Spinal cord (tissue), 10 donors: ENCODE measurements around the gene CALML3. TPM values are rescaled to one million over a fixed set of nuclear protein-coding genes. Genes with fewer than 3 reads are reported as not detected.
A peak's percentile ranks its signal among the peaks of the same experiment; 100 is the strongest.

Source experiments
- DNase-seq, 6 donors: peaks; one replicate each; pipeline versions ENCODE4 v3.0.0 to v3.0.0-alpha.2; 2013 to 2015; ENCODE audit warnings: low spot score in 6 of 6, low read depth in 4 of 6
- H3K27ac ChIP-seq: one replicate; pipeline ENCODE4 v1.5.1; 2013; ENCODE audit warnings: low read depth, low read length, control low read depth
- H3K27me3 ChIP-seq: one replicate; pipeline ENCODE4 v1.6.1; 2013; ENCODE audit warnings: low read length; ENCODE audit not compliant: control insufficient read depth, insufficient read depth
- H3K36me3 ChIP-seq: one replicate; pipeline ENCODE4 v1.6.1; 2013; ENCODE audit warnings: low read length; ENCODE audit not compliant: control insufficient read depth, insufficient read depth
- H3K4me1 ChIP-seq: one replicate; pipeline ENCODE4 v1.6.1; 2013; ENCODE audit warnings: low read length; ENCODE audit not compliant: control insufficient read depth, insufficient read depth
- H3K4me3 ChIP-seq: one replicate; pipeline ENCODE4 v1.5.1; 2013; ENCODE audit warnings: low read depth, low read length, control low read depth
- H3K9me3 ChIP-seq: one replicate; pipeline ENCODE4 v1.6.1; 2013; ENCODE audit warnings: low read length; ENCODE audit not compliant: control insufficient read depth, insufficient read depth
- WGBS: methylation state at CpG from one replicate; pipeline ENCODE4 v1.1.5; 2013; ENCODE audit warnings: missing lambda C conversion rate; ENCODE audit not compliant: insufficient coverage; 5-methylcytosine and 5-hydroxymethylcytosine counted together
- polyA plus RNA-seq, 2 donors: library from polyadenylated mRNA; unstranded; fragments of 120-200 nt; gene quantifications; one replicate each; pipeline ENCODE4 v1.2.1, GENCODE V29; 2013; ENCODE audit not compliant: insufficient read length in 2 of 2
- total RNA-seq, 2 donors: library from RNA; depleted of rRNA in 1 of 2; stranded (reverse); fragments of 120-200 nt in 1 of 2; fragments of >200 nt in 1 of 2; gene quantifications; one replicate each; pipeline versions ENCODE4 v1.2.3 to v1.2.4, GENCODE V29; 2013 to 2014
- donor health status: healthy.

Gene CALML3
- total and polyA plus RNA-seq, 4 donors, result 0.08 TPM; not detected in 3

DNA sequence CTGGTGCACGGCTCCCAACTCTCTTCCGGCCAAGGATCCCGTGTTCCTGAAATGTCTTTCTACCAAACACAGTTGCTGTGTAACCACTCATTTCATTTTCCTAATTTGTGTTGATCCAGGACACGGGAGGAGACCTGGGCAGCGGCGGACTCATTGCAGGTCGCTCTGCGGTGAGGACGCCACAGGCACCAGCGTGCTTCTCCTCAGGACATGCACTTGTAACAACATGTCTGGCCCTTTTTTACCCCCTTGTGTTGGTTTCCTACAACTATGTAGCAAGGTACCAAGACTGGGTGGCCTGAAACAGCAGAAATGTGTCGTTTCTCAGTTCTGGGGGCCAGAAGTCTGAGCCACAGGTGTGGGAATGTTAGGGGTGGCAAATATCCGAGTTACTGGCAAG lies 43.6 kb upstream of the CALML3 start:
- 85% methylated on average over 10 of the region's 12 CpGs for WGBS
- Histone ChIP-seq H3K4me1 (no peaks in the 10 kb centered on the region), H3K27me3 (peaks cover 2% of the 10 kb centered on the region), H3K36me3 (no peaks in the 10 kb centered on the region), H3K27ac (peak overlapping the region; percentile 44), H3K4me3 (no peak overlapping the region), H3K9me3 (no peaks in the 10 kb centered on the region)
- DNase-seq, result no peak

DNA sequence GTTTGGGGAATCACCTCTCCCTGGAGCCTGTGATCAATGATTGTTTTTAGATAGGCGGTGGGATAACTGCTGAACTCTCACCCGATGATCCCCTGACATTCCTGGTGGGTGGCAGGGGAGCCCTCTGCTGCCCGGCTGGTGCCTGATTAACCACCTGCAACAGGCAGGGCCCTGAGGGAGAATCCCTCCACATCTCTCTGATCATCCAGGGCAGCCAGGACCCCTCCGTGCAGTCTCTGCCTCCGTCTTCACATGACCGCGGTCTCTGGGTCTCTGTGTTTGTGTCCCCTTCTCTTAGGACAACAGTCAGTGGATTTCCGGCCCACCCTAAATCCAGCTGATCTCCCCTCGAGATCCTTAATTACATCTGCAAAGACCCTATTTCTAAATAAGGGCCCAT lies 42.7 kb upstream of the CALML3 start:
- H3K9me3 ChIP-seq, result no peaks in the 10 kb centered on the region
- peaks cover 3% of the 10 kb centered on the region for H3K27me3 ChIP-seq
- DNase-seq, result no peak
- H3K36me3 ChIP-seq, result no peaks in the 10 kb centered on the region
- H3K4me1 ChIP-seq, result no peaks in the 10 kb centered on the region
- no peak overlapping the region for H3K4me3 ChIP-seq
- H3K27ac ChIP-seq, result no peak overlapping the region
- WGBS, result 89% methylated on average over 8 of the region's 9 CpGs

DNA sequence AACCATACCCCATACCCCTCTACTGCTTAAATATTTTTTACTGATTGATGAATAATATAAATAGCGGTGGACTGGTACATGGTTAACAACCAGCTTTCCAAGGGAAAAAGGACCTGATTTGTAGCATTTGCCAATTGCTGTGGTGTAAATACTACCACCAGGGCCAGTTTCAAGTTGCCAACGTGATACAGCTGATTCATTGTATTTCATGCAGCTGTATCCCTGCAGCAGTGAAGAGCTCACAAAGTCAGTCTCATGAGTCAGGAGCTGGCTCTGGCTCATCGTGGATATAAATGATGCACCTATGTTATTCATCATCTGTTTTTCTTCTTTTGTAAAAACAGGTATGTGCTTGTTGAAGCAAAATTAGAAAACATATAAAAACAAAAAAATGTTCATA lies 40.6 kb upstream of the CALML3 start:
- Histone ChIP-seq H3K9me3 (no peaks in the 10 kb centered on the region), H3K4me3 (no peak overlapping the region), H3K4me1 (no peaks in the 10 kb centered on the region), H3K27me3 (peaks cover 3% of the 10 kb centered on the region), H3K27ac (no peak overlapping the region), H3K36me3 (no peaks in the 10 kb centered on the region)
- 60% methylated on average over 1 of the region's 3 CpGs for WGBS
- no peak for DNase-seq

DNA sequence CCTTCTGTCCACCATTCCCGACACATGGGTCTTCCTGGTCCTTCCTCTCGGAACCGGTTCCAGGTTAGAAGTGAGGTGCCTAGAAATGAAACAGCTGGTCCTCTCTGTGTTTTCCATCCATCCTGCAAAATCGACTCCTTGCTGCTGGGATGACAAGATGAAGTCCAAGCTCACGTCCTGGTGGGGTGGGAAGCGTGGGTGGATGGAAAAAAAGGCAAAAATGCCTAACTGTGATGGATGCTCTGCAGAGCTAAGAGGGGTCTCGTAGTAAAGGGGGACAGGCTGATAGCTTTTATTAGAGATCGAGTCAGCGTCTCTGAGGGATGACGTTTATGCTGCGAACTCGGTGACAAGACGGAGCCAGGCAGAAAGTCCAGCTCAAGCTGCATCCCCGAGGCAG lies 39.5 kb upstream of the CALML3 start:
- no peak overlapping the region for H3K4me3 ChIP-seq
- DNase-seq, result no peak
- H3K27ac ChIP-seq, result no peak overlapping the region
- no peaks in the 10 kb centered on the region for H3K4me1 ChIP-seq
- no peaks in the 10 kb centered on the region for H3K9me3 ChIP-seq
- H3K27me3 ChIP-seq, result peaks cover 3% of the 10 kb centered on the region
- no peaks in the 10 kb centered on the region for H3K36me3 ChIP-seq
- 91% methylated on average over 13 of the region's 14 CpGs for WGBS

DNA sequence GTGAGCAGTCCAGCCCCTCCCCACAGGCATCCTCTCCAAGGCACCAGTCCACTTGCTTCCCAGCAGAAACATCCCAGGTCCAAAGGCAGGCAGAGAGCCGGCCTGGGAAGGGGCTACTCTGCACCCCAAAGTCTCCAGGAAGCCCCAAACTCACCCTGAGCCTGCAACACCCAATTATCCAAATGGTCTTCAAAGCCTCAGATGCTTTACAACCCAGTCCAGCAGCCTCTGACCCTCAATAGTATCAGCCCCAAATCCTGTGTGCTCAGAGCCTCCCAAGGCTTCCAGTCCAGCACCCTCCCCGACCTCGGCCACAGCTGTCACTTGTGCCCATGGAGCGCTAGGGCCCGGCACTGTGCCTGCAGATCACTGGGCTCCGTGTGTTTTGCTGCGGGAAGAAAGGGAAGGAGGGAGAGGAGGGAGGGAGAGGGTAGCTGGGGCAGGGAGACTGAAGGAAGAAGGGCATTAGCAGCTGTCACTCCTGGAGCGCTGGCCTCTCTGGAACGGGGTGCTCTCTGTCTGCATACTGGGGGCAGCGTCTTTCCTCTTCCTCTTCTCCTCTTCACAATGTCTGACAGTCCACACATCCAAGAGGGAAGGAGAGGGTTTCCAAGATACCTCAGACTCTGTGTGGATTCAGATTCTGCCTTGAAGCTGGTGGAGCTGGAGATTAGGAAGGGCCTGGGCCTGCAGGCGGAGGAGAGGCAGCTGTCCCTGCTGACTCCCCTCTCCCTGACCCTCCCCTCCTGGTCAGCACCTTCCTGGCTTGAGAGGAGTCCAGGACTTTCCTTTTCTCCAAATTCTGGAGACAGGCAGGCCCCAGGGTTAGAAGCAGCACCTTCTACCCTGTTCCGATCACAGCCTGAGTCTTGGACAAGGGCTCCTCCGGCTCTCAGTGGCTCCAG lies 38.6 kb upstream of the CALML3 start:
- peaks cover 3% of the 10 kb centered on the region for H3K27me3 ChIP-seq
- H3K4me1 ChIP-seq, result no peaks in the 10 kb centered on the region
- H3K4me3 ChIP-seq, result no peak overlapping the region
- peak overlapping the region; percentile 21 for H3K27ac ChIP-seq
- WGBS, result 63% methylated on average over 8 of the region's 13 CpGs
- H3K9me3 ChIP-seq, result no peaks in the 10 kb centered on the region
- no peak for DNase-seq
- H3K36me3 ChIP-seq, result no peaks in the 10 kb centered on the region

DNA sequence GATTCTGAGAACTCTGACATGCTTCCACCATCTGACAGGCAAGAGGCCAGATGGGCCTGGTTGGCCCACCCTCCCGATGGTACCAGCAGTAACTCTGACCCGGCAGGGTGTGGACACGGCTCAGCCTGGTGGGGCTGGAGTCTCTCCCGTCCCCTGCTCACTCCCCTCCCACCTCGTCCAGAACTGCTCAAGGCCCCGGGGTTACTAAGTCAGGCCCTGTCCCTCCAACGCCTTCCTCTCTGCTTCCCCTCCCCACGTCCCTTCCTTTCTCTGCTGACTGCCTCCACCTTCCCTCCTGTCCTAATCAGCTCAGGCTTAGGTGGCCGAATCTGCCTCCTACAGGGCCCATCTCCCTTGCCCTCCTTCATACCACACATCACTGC lies 37.9 kb upstream of the CALML3 start:
- H3K4me1 ChIP-seq, result no peaks in the 10 kb centered on the region
- no peaks in the 10 kb centered on the region for H3K36me3 ChIP-seq
- H3K9me3 ChIP-seq, result no peaks in the 10 kb centered on the region
- DNase-seq, result no peak
- H3K27me3 ChIP-seq, result peaks cover 3% of the 10 kb centered on the region
- WGBS, result 61% methylated on average over 9 of the region's 9 CpGs
- peak overlapping the region; percentile 21 for H3K27ac ChIP-seq
- H3K4me3 ChIP-seq, result no peak overlapping the region

DNA sequence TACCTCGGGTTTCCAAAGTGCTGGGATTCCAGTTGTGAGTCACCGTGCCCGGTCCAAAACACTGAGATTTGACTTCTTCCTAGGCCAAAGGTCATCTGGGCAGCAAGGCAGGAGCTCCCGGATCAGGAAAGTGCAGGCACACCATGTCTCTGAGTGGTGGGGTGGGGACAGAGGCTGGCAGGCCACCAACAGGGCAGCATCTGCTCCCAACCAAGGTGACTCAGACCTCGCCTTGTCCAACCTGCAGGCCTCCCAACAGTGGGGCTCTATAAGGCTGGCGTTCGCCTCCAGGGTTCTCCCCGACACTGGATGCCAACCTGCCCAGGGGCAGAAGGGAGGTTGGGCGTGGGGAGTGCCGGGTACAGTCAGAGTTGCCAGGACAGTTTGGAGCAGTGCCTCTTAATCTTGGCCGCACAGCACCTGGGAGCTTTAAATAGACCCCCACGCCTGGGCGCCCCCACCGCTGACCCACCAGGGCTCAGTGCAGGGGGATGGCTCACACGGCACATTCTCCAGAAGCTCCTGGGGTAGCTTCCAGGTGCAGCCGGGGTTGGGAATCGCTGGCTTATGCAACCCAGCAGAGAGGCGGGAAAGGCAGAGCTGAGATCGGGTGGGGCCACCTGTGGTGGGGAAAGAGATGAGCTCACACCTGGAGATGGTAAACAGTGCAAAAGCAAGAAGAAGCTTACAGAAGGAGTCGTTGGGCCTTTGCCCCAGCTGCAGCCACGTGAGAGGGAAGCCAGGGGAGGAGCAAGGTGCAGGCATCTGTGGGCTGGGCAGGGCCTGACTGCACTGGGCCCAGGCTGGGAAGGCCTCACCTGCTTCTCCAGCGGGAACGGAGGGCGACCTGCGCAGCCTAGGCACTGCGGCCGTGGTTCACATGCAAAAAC lies 36.2 kb upstream of the CALML3 start:
- no peak for DNase-seq
- H3K4me3 ChIP-seq, result no peak overlapping the region
- no peaks in the 10 kb centered on the region for H3K9me3 ChIP-seq
- 86% methylated on average over 26 of the region's 27 CpGs for WGBS
- H3K27me3 ChIP-seq, result peaks cover 3% of the 10 kb centered on the region
- no peak overlapping the region for H3K27ac ChIP-seq
- no peaks in the 10 kb centered on the region for H3K36me3 ChIP-seq
- no peaks in the 10 kb centered on the region for H3K4me1 ChIP-seq

DNA sequence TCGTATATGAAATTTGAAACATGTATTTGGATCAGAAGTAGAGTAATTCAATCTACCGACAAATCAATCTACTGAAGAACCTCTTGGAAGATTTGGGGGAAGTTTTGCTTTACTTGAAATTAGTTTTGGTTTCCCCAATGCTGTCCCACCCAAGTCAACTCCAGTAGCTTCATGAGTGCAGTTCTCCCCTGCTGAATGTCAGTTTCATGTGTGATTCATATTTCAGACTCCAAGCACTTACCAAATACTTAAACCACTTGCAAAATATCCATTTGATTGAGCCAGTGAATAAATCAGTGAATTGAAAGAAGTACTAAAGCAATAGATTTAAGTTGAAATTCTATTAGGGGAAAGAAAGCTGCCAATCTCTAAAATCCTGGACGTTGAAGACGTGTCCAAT lies 34.7 kb upstream of the CALML3 start:
- DNase-seq, result no peak
- H3K4me3 ChIP-seq, result no peak overlapping the region
- WGBS, result 83% methylated on average over 1 of the region's 4 CpGs
- no peak overlapping the region for H3K27ac ChIP-seq
- no peaks in the 10 kb centered on the region for H3K9me3 ChIP-seq
- H3K36me3 ChIP-seq, result no peaks in the 10 kb centered on the region
- H3K27me3 ChIP-seq, result peaks cover 3% of the 10 kb centered on the region
- no peaks in the 10 kb centered on the region for H3K4me1 ChIP-seq

DNA sequence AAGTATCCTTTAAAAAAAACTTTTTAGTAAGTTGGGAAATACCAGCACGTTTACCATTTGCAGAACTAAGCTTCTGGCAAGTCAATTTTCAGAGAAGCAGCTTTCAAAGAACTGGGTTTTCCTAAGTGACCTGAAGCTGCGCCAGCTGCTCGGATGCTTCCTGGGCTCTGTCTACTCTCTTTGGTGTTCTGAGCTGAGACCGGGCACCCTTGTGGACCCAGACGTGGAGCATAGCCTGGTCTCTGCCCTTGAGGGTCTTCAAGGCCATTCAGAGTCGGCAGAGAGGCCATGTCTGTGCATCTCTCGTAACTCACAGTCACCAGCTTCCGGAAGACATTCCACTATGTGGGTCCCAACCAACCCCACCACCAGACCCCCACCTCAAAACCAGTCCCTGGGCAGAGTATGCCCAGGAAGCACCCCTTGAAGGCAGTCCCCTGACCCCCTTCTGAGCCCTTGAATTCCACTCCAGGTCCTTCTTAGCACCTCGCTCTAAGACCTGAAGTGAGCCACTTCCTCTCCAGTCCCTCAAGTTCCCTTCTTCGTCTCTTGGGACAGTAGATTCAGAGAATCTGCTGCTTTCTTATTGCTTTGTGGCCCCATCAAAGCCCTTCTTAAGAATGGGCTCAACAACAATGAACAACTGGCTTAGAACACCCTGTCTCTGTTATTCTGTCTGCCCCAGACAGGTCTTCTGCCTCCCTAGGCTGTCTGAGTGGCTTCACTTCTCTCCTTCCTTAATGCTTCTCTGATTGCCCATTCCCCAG lies 33.9 kb upstream of the CALML3 start:
- no peaks in the 10 kb centered on the region for H3K9me3 ChIP-seq
- H3K36me3 ChIP-seq, result no peaks in the 10 kb centered on the region
- H3K27ac ChIP-seq, result no peak overlapping the region
- no peak overlapping the region for H3K4me3 ChIP-seq
- no peak for DNase-seq
- H3K4me1 ChIP-seq, result no peaks in the 10 kb centered on the region
- WGBS, result 93% methylated on average over 10 of the region's 10 CpGs
- peaks cover 3% of the 10 kb centered on the region for H3K27me3 ChIP-seq
